Neural cell (in vitro differentiated cells): ENCODE measurements around the gene DYNC2H1.

Experiments
- EP300 ChIP-seq: fragments of 450-650 bp; conservative IDR thresholded peaks from 2 replicates; pipeline ENCODE4 v1.6.1; 2014; ENCODE audit warnings: antibody characterized with exemption, mild to moderate bottlenecking, moderate library complexity; ENCODE audit not compliant: poor library complexity, severe bottlenecking
- EZH2 ChIP-seq: fragments of 200-600, 300-800 bp; shearing (Covaris generic), sonication (generic); IDR thresholded peaks from 2 replicates; pipeline ENCODE4 v1.6.1; 2014; ENCODE audit warnings: antibody characterized with exemption, low read length, borderline replicate concordance, mild to moderate bottlenecking; ENCODE audit not compliant: insufficient read depth, poor library complexity, severe bottlenecking
- POLR2AphosphoS5 ChIP-seq: IDR thresholded peaks from 2 replicates; pipeline ENCODE4 v1.6.1; 2012
- TAF1 ChIP-seq: IDR thresholded peaks from 2 replicates; pipeline ENCODE4 v1.6.1; 2012; ENCODE audit warnings: low read depth
- TF ChIP-seq, protein P1 (sequence below): fragments of 450-650 bp; IDR thresholded peaks from 2 replicates; pipeline ENCODE4 v1.5.1; 2014; ENCODE audit warnings: antibody characterized with exemption, mild to moderate bottlenecking, moderate library complexity; ENCODE audit not compliant: poor library complexity, severe bottlenecking
- TF ChIP-seq, protein P2 (sequence below): IDR thresholded peaks from 2 replicates; pipeline ENCODE4 v1.6.1; 2012; ENCODE audit warnings: borderline replicate concordance

DNA sequence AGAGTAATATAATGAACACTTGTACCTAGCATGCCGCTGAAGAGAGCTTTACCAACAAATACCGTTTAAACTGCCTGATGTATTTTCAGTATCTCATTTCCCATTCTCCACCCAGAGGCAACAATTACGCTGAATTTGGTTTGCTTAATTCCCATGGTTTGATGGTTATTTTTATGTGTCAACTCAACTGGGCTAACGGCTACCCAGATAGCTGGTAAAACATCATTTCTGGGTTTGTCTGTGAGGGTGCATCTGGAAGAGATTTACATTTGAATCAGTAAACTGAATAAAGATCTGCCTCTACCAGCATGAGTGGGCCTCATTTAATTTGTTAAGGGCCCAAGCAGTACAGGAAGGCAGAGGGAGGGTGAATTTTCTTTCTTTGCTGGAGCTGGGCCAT, 377.9 kb downstream of the DYNC2H1 start:
- TF ChIP-seq POLR2AphosphoS5 = no peak
- TF ChIP-seq, protein P1, sequence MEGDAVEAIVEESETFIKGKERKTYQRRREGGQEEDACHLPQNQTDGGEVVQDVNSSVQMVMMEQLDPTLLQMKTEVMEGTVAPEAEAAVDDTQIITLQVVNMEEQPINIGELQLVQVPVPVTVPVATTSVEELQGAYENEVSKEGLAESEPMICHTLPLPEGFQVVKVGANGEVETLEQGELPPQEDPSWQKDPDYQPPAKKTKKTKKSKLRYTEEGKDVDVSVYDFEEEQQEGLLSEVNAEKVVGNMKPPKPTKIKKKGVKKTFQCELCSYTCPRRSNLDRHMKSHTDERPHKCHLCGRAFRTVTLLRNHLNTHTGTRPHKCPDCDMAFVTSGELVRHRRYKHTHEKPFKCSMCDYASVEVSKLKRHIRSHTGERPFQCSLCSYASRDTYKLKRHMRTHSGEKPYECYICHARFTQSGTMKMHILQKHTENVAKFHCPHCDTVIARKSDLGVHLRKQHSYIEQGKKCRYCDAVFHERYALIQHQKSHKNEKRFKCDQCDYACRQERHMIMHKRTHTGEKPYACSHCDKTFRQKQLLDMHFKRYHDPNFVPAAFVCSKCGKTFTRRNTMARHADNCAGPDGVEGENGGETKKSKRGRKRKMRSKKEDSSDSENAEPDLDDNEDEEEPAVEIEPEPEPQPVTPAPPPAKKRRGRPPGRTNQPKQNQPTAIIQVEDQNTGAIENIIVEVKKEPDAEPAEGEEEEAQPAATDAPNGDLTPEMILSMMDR = no peak
- TF ChIP-seq, protein P2, sequence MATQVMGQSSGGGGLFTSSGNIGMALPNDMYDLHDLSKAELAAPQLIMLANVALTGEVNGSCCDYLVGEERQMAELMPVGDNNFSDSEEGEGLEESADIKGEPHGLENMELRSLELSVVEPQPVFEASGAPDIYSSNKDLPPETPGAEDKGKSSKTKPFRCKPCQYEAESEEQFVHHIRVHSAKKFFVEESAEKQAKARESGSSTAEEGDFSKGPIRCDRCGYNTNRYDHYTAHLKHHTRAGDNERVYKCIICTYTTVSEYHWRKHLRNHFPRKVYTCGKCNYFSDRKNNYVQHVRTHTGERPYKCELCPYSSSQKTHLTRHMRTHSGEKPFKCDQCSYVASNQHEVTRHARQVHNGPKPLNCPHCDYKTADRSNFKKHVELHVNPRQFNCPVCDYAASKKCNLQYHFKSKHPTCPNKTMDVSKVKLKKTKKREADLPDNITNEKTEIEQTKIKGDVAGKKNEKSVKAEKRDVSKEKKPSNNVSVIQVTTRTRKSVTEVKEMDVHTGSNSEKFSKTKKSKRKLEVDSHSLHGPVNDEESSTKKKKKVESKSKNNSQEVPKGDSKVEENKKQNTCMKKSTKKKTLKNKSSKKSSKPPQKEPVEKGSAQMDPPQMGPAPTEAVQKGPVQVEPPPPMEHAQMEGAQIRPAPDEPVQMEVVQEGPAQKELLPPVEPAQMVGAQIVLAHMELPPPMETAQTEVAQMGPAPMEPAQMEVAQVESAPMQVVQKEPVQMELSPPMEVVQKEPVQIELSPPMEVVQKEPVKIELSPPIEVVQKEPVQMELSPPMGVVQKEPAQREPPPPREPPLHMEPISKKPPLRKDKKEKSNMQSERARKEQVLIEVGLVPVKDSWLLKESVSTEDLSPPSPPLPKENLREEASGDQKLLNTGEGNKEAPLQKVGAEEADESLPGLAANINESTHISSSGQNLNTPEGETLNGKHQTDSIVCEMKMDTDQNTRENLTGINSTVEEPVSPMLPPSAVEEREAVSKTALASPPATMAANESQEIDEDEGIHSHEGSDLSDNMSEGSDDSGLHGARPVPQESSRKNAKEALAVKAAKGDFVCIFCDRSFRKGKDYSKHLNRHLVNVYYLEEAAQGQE = no peak
- no peak for TF ChIP-seq EZH2
- no peak for TF ChIP-seq TAF1
- TF ChIP-seq EP300 = no peak
